NCI-H2107 treated with DMSO at 0.1 percent for 48 hours (cell line): ENCODE results near the gene PARD3.
"Not testable (repeated sequence)": the region's sequence is repeated elsewhere in the genome, so short reads cannot be mapped to it uniquely, and the experiment has no call there.

Source experiments
- DNase-seq: peaks from one replicate; lab custom pipeline; 2025; ENCODE audit not compliant: unreplicated experiment; lab: John Stamatoyannopoulos, UW

The PARD3 gene

GRCh38 chr10:34067741-34068140, 747.4 kb downstream of the PARD3 start:
- DNase-seq: not testable (repeated sequence)

GRCh38 chr10:34063592-34063991, 751.5 kb downstream of the PARD3 start:
- DNase-seq: no peak

GRCh38 chr10:34061841-34062240, 753.3 kb downstream of the PARD3 start:
- DNase-seq: no peak
